Measurements from ENCODE around the gene GAB2. TPM values are rescaled to one million over a fixed set of nuclear protein-coding genes. Genes with fewer than 3 reads are reported as not detected.

The GAB2 gene
- total RNA-seq, 1 experiment from 2014 or later: 3.3 TPM

DNA sequence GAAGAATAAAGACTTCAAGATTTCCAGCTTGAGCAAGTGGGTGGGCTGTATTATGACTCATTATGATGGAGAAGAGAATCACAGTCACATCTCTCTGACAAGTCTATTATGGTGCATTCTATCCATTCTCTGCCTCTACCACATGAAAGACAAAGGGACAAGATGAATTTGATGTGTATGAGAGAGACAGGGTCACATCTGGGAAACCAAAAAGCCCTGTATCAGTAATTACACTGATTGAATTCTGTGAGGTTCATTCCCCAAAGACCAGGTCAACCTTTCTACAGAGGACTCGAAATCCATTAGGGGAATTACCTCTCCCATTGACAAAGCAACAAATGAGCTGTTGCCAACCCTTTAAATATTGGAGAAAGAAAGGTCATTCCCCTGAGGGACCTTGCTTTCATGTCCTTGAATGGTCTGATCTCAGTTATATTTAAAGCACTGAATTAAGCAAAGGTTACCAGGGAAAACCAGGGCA lies 119.3 kb downstream of the GAB2 start:
- H3K9me3 ChIP-seq (ENCODE audit: control insufficient read depth, low read depth, low read length): no peaks in the 10 kb centered on the region
- no peaks in the 10 kb centered on the region for H3K9me3 Mint-ChIP-seq
- no peak overlapping the region for H4K5ac ChIP-seq (ENCODE audit: insufficient read length, low read depth, low read length)
- H2BK12ac ChIP-seq (ENCODE audit: insufficient read length, low read depth, low read length): no peak overlapping the region
- H3K14ac ChIP-seq (ENCODE audit: insufficient read depth, low read length): no peak overlapping the region
- H3K27ac ChIP-seq (ENCODE audit: insufficient read length, low read depth, low read length): no peak overlapping the region
- H3K27ac Mint-ChIP-seq: no peak overlapping the region
- H2BK5ac ChIP-seq (ENCODE audit: insufficient read length, low read length): no peak overlapping the region
- no peaks in the 10 kb centered on the region for H3K36me3 Mint-ChIP-seq (ENCODE audit: insufficient read depth in 1 of 3, low read depth in 3 of 3)
- TF ChIP-seq, protein P1, sequence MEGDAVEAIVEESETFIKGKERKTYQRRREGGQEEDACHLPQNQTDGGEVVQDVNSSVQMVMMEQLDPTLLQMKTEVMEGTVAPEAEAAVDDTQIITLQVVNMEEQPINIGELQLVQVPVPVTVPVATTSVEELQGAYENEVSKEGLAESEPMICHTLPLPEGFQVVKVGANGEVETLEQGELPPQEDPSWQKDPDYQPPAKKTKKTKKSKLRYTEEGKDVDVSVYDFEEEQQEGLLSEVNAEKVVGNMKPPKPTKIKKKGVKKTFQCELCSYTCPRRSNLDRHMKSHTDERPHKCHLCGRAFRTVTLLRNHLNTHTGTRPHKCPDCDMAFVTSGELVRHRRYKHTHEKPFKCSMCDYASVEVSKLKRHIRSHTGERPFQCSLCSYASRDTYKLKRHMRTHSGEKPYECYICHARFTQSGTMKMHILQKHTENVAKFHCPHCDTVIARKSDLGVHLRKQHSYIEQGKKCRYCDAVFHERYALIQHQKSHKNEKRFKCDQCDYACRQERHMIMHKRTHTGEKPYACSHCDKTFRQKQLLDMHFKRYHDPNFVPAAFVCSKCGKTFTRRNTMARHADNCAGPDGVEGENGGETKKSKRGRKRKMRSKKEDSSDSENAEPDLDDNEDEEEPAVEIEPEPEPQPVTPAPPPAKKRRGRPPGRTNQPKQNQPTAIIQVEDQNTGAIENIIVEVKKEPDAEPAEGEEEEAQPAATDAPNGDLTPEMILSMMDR (conservative IDR thresholded peaks at IDR 0.05): no peak
- H3K79me2 ChIP-seq (ENCODE audit: insufficient read depth, low read length): no peaks in the 10 kb centered on the region
- no peak overlapping the region for H4K8ac ChIP-seq (replicated peaks; ENCODE audit: insufficient read length, low read depth, low read length)
- H4K91ac ChIP-seq (ENCODE audit: insufficient read length, low read depth, low read length): no peak overlapping the region
- no peak for DNase-seq
- H3T11ph ChIP-seq (ENCODE audit: low read length): no peak overlapping the region
- no peaks in the 10 kb centered on the region for H3K23me2 ChIP-seq (ENCODE audit: insufficient read length, low read depth, low read length, poor library complexity, severe bottlenecking)
- H3K27me3 Mint-ChIP-seq (ENCODE audit: low read depth): no peaks in the 10 kb centered on the region
- H4K20me1 ChIP-seq (ENCODE audit: control insufficient read depth, insufficient read depth, insufficient read length): no peaks in the 10 kb centered on the region
- no peak overlapping the region for H2BK120ac ChIP-seq (ENCODE audit: low read depth, low read length, poor library complexity, severe bottlenecking)
- no peak overlapping the region for H2BK15ac ChIP-seq (ENCODE audit: low read depth, low read length)
- H3K4me1 ChIP-seq (ENCODE audit: insufficient read depth, low read length): no peaks in the 10 kb centered on the region
- no peaks in the 10 kb centered on the region for H3K79me1 ChIP-seq (ENCODE audit: insufficient read depth, low read depth, low read length, poor library complexity, severe bottlenecking)
- no peak overlapping the region for H3K4ac ChIP-seq (ENCODE audit: low read depth, low read length)
- H3K18ac ChIP-seq (ENCODE audit: insufficient read length, low read depth, low read length): no peak overlapping the region
- no peak overlapping the region for H3K9ac ChIP-seq (ENCODE audit: extremely low read depth, insufficient read length, low read length)
- H3K23ac ChIP-seq (ENCODE audit: insufficient read length, low read depth, low read length): no peak overlapping the region
- no CpG with 5 or more reads among the region's 1 CpG for WGBS (ENCODE audit: extremely low coverage, insufficient read length, low lambda C conversion rate)
- H3K4me2 ChIP-seq (ENCODE audit: insufficient read depth, insufficient read length, low read length): no peak overlapping the region
- H2AK5ac ChIP-seq (ENCODE audit: insufficient read length, low read length): no peak overlapping the region
- H2AFZ ChIP-seq (ENCODE audit: low read length): no peak overlapping the region
- H3K27me3 ChIP-seq (ENCODE audit: insufficient read depth, low read length): no peaks in the 10 kb centered on the region
- no peak overlapping the region for H2BK20ac ChIP-seq (ENCODE audit: low read depth, low read length, poor library complexity, severe bottlenecking)
- no peak overlapping the region for H3K4me3 Mint-ChIP-seq
- H3K4me1 Mint-ChIP-seq: peaks cover 7 to 13% of the 10 kb centered on the region in 2 experiments
- H3K56ac ChIP-seq (ENCODE audit: insufficient read length, low read depth, low read length): no peak overlapping the region

Measured in H9 (cell line).